Type B pancreatic cell (in vitro differentiated cells): ENCODE results near the gene RNF5. TPM values are rescaled to one million over a fixed set of nuclear protein-coding genes. Genes with fewer than 3 reads are reported as not detected.

Experiments used
- DNase-seq: peaks from one replicate; pipeline ENCODE4 v3.0.0; 2021; ENCODE audit warnings: mixed read lengths; ENCODE audit not compliant: unreplicated experiment; ENCODE audit errors: extremely low spot score
- H3K27ac Mint-ChIP-seq: 2 replicates; pipeline ENCODE4 v1.8.0; 2021; ENCODE audit warnings: mild to moderate bottlenecking, mixed read lengths
- H3K27me3 Mint-ChIP-seq: 2 replicates; pipeline ENCODE4 v1.8.0; 2021; ENCODE audit warnings: mixed read lengths
- H3K36me3 Mint-ChIP-seq: 2 replicates; pipeline ENCODE4 v1.8.0; 2021; ENCODE audit warnings: mixed read lengths
- H3K4me1 Mint-ChIP-seq: one replicate; pipeline ENCODE4 v1.8.0; 2021; ENCODE audit warnings: mixed read lengths; ENCODE audit not compliant: unreplicated experiment
- H3K4me3 Mint-ChIP-seq: 2 replicates; pipeline ENCODE4 v1.8.0; 2021; ENCODE audit warnings: mild to moderate bottlenecking, mixed read lengths
- H3K9me3 Mint-ChIP-seq: 2 replicates; pipeline ENCODE4 v1.8.0; 2021; ENCODE audit warnings: mixed read lengths
- CTCF ChIP-seq: fragments of 200-600 bp; sonication (generic); conservative IDR thresholded peaks from 2 replicates; pipeline ENCODE4 v1.5.0; 2021; ENCODE audit warnings: antibody characterized with exemption, mild to moderate bottlenecking
- total RNA-seq: library from RNA; stranded (reverse); gene quantifications from 2 replicates; pipeline ENCODE4 v1.2.1, GENCODE V29; 2021; ENCODE audit warnings: low replicate concordance

Gene RNF5
- total RNA-seq, 1 donor from 2014 or later, result 69.2 TPM

- Mint-ChIP-seq H3K27ac (no peak overlapping the region), H3K27me3 (peaks cover 18% of the 10 kb centered on the region), H3K9me3 (no peaks in the 10 kb centered on the region), H3K4me1 (peaks cover 18% of the 10 kb centered on the region), H3K36me3 (no peaks in the 10 kb centered on the region), H3K4me3 (no peak overlapping the region)
- no peak for TF ChIP-seq CTCF
- no peak for DNase-seq
Measured at GRCh38 chr6:32146687-32147086, 31.5 kb upstream of the RNF5 start.

GRCh38 chr6:32147401-32148132 lies 30.6 kb upstream of the RNF5 start:
- Mint-ChIP-seq H3K27ac (no peak overlapping the region), H3K27me3 (peaks cover 18% of the 10 kb centered on the region), H3K36me3 (no peaks in the 10 kb centered on the region), H3K4me3 (no peak overlapping the region), H3K9me3 (no peaks in the 10 kb centered on the region), H3K4me1 (peaks cover 24% of the 10 kb centered on the region)
- no peak for DNase-seq
- no peak for TF ChIP-seq CTCF

GRCh38 chr6:32148289-32149091 lies 29.7 kb upstream of the RNF5 start:
- H3K4me3 Mint-ChIP-seq, result no peak overlapping the region
- TF ChIP-seq CTCF, result no peak
- H3K9me3 Mint-ChIP-seq, result no peaks in the 10 kb centered on the region
- no peak overlapping the region for H3K27ac Mint-ChIP-seq
- H3K27me3 Mint-ChIP-seq, result peaks cover 21% of the 10 kb centered on the region
- no peak for DNase-seq
- no peaks in the 10 kb centered on the region for H3K36me3 Mint-ChIP-seq
- peaks cover 31% of the 10 kb centered on the region for H3K4me1 Mint-ChIP-seq

GRCh38 chr6:32149092-32149755 lies 29.0 kb upstream of the RNF5 start:
- Mint-ChIP-seq H3K36me3 (no peaks in the 10 kb centered on the region), H3K4me3 (no peak overlapping the region), H3K27me3 (peaks cover 21% of the 10 kb centered on the region), H3K4me1 (peaks cover 36% of the 10 kb centered on the region), H3K27ac (no peak overlapping the region), H3K9me3 (no peaks in the 10 kb centered on the region)
- no peak for DNase-seq
- no peak for TF ChIP-seq CTCF

GRCh38 chr6:32149932-32150870 lies 28.0 kb upstream of the RNF5 start:
- no peak for TF ChIP-seq CTCF
- DNase-seq, result no peak
- Mint-ChIP-seq H3K9me3 (no peaks in the 10 kb centered on the region), H3K36me3 (peaks cover under 1% of the 10 kb centered on the region), H3K27me3 (peaks cover 21% of the 10 kb centered on the region), H3K4me3 (no peak overlapping the region), H3K27ac (peak overlapping the region; percentile 24), H3K4me1 (peaks cover 44% of the 10 kb centered on the region)
